OCI-LY1 (cell line): ENCODE results near the gene PPP1CA.
A peak's percentile ranks its signal among the peaks of the same experiment; 100 is the strongest.

Experiments
- H2AFZ ChIP-seq: fragments of 200-600 bp; sonication (generic), shearing (Covaris generic); 2 replicates; pipeline ENCODE4 v1.6.0; 2014; ENCODE audit warnings: antibody characterized with exemption, mild to moderate bottlenecking, low read length
- H3F3A ChIP-seq: fragments of 200-600 bp; sonication (generic), shearing (Covaris generic); 2 replicates; pipeline ENCODE4 v1.6.0; 2014; ENCODE audit warnings: mild to moderate bottlenecking, antibody characterized with exemption, low read length, moderate library complexity; ENCODE audit not compliant: insufficient read depth
- H3K27ac ChIP-seq: fragments of 200-600 bp; sonication (generic); 2 replicates; pipeline ENCODE4 v1.5.1; 2014; ENCODE audit warnings: low read length, mixed run types, mild to moderate bottlenecking, low read depth; ENCODE audit not compliant: poor library complexity, severe bottlenecking
- H3K27me3 ChIP-seq: fragments of 200-600 bp; sonication (generic); 2 replicates; pipeline ENCODE4 v1.6.0; 2014; ENCODE audit warnings: antibody characterized with exemption, mild to moderate bottlenecking, low read length, moderate library complexity; ENCODE audit not compliant: insufficient read depth
- H3K36me3 ChIP-seq: fragments of 200-600 bp; sonication (generic); 2 replicates; pipeline ENCODE4 v1.6.1; 2014; ENCODE audit warnings: mild to moderate bottlenecking, antibody characterized with exemption, low read length, moderate library complexity, mixed read lengths; ENCODE audit not compliant: insufficient read depth
- H3K4me1 ChIP-seq: fragments of 200-600 bp; sonication (generic); 2 replicates; pipeline ENCODE4 v1.5.1; 2014; ENCODE audit warnings: mild to moderate bottlenecking, low read length, moderate library complexity; ENCODE audit not compliant: insufficient read depth, severe bottlenecking
- H3K4me2 ChIP-seq: fragments of 200-600 bp; sonication (generic), shearing (Covaris generic); 2 replicates; pipeline ENCODE4 v1.6.1; 2014; ENCODE audit warnings: low read length
- H3K4me3 ChIP-seq: fragments of 200-600 bp; sonication (generic); 2 replicates; pipeline ENCODE4 v1.5.1; 2014; ENCODE audit warnings: low read length, low read depth, mild to moderate bottlenecking, mixed read lengths; ENCODE audit not compliant: poor library complexity, severe bottlenecking
- H3K79me2 ChIP-seq: fragments of 200-600 bp; shearing (Covaris generic); 2 replicates; pipeline ENCODE4 v1.6.1; 2016; ENCODE audit warnings: mixed run types, low read length, mixed read lengths; ENCODE audit not compliant: insufficient read depth
- H3K9ac ChIP-seq: fragments of 200-600 bp; sonication (generic), shearing (Covaris generic); 2 replicates; pipeline ENCODE4 v1.6.1; 2014; ENCODE audit warnings: mild to moderate bottlenecking, low read length, mixed read lengths
- H3K9me2 ChIP-seq: fragments of 200-600 bp; sonication (generic), shearing (Covaris generic); 2 replicates; pipeline ENCODE4 v1.6.1; 2014; ENCODE audit warnings: low read depth, mild to moderate bottlenecking, low read length, mixed read lengths
- H3K9me3 ChIP-seq: fragments of 200-600 bp; shearing (Covaris generic); 2 replicates; pipeline ENCODE4 v1.6.1; 2014; ENCODE audit warnings: low read length, mixed read lengths
- H4K20me1 ChIP-seq: fragments of 200-600 bp; sonication (generic), shearing (Covaris generic); 2 replicates; pipeline ENCODE4 v1.6.0; 2016; ENCODE audit warnings: mild to moderate bottlenecking, low read length; ENCODE audit not compliant: insufficient read depth
- CTCF ChIP-seq: fragments of 200-600 bp; sonication (generic), shearing (Covaris generic); IDR thresholded peaks from 2 replicates; pipeline ENCODE4 v1.5.1; 2017; ENCODE audit warnings: mild to moderate bottlenecking, antibody characterized with exemption, low read length, moderate library complexity, mixed read lengths
- EZH2 ChIP-seq: fragments of 200-600 bp; sonication (generic), shearing (Covaris generic); IDR thresholded peaks from 2 replicates; pipeline ENCODE4 v1.8.0; 2017; ENCODE audit warnings: borderline replicate concordance, mixed run types, mild to moderate bottlenecking, antibody characterized with exemption, low read length, moderate library complexity, mixed read lengths

The PPP1CA gene

DNA sequence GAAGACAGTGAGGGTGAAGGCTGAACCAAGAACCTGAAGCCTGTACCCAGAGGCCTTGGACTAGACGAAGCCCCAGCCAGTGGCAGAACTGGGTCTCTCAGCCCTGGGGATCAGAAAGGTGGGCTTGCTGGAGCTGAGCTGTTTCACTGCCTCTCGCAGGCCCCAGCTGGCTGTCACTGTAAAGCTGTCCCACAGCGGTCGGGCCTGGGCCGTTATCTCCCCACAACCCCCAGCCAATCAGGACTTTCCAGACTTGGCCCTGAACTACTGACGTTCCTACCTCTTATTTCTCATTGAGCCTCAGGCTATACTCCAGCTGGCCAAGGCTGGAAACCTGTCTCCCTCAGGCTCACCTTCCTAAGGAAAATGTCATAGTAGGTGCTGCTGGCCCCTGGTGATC is 4.1 kb downstream of the PPP1CA start:
- H3K79me2 ChIP-seq: peaks cover 9% of the 10 kb centered on the region; the same call in 1 of the 2 replicates
- no peaks in the 10 kb centered on the region for H3K9me2 ChIP-seq
- H2AFZ ChIP-seq: no peak overlapping the region
- no peak overlapping the region for H3K4me3 ChIP-seq
- peaks cover 59% of the 10 kb centered on the region for H3K36me3 ChIP-seq
- TF ChIP-seq EZH2: no peak
- no peak for TF ChIP-seq CTCF
- H3K27me3 ChIP-seq: no peaks in the 10 kb centered on the region
- no peak overlapping the region; the same call in 1 of the 2 replicates for H3K9ac ChIP-seq
- no peaks in the 10 kb centered on the region for H4K20me1 ChIP-seq
- peaks cover 59% of the 10 kb centered on the region for H3K4me1 ChIP-seq
- H3K9me3 ChIP-seq: no peaks in the 10 kb centered on the region
- peak overlapping the region; percentile 50 for H3K27ac ChIP-seq
- no peaks in the 10 kb centered on the region; the same call in 1 of the 2 replicates for H3F3A ChIP-seq
- H3K4me2 ChIP-seq: no peak overlapping the region; the same call in 1 of the 2 replicates

DNA sequence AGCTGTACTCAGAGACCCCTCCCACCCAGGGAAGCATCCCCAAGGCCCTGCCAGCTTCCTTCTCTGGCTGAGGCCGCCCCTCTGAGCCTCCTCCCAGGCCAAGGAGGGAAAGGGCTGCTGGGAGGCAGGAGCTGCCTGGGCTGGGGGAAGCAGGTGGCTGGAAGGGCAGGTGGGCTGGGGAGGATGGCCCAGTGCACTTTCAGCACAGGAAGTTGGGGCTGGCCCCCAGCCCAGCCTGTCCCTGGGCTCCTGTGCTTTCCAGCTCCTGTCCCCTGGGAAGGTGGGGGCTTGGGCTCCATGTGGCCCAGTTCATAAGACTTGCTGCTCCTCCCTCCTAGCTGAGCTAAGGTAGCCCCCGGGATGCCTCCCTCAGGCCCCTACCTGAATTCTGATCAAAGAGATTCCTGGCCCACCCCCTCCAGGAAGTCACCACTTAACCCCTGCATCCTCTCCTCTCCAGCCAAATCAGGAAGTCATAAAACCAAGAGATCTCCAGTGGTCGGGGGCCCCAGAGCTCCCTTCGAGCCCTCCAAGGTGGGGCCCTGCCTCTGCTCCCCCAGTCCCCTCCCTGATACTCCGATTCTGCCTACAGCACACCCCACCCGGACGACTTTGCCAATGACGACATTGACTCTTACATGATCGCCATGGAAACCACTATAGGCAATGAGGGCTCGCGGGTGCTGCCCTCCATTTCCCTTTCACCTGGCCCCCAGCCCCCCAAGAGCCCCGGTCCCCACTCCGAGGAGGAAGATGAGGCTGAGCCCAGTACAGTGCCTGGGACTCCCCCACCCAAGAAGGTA is 4.9 kb downstream of the PPP1CA start:
- no peak overlapping the region for H3K4me2 ChIP-seq
- H3K9ac ChIP-seq: no peak overlapping the region
- TF ChIP-seq CTCF (no peak), EZH2 (no peak)
- H3K36me3 ChIP-seq: peaks cover 59% of the 10 kb centered on the region
- H4K20me1 ChIP-seq: no peaks in the 10 kb centered on the region
- H3K27me3 ChIP-seq: no peaks in the 10 kb centered on the region
- no peak overlapping the region for H2AFZ ChIP-seq
- peaks cover 55% of the 10 kb centered on the region for H3K4me1 ChIP-seq
- H3K9me2 ChIP-seq: no peaks in the 10 kb centered on the region
- no peak overlapping the region for H3K4me3 ChIP-seq
- no peaks in the 10 kb centered on the region; the same call in 1 of the 2 replicates for H3F3A ChIP-seq
- peaks cover 9% of the 10 kb centered on the region; the same call in 1 of the 2 replicates for H3K79me2 ChIP-seq
- no peaks in the 10 kb centered on the region for H3K9me3 ChIP-seq
- H3K27ac ChIP-seq: peak overlapping the region; percentile 50

DNA sequence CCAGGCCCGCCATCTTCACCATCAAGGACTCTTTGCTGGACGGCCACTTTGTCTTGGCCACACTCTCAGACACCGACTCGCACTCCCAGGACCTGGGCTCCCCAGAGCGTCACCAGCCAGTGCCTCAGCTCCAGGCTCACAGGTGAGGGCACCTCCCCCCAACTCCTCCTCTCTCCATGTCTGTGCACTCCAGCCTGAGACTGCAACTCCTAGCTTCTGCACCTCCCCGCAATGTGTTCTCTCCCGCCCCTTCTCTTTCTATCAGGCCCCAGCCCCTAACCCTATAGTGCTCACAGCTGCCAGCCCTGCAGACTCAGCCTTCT is 5.4 kb downstream of the PPP1CA start:
- no peaks in the 10 kb centered on the region for H3K27me3 ChIP-seq
- H3K9me2 ChIP-seq: no peaks in the 10 kb centered on the region
- no peaks in the 10 kb centered on the region for H3K9me3 ChIP-seq
- TF ChIP-seq EZH2 (no peak), CTCF (no peak)
- no peak overlapping the region for H2AFZ ChIP-seq
- peaks cover 8% of the 10 kb centered on the region; the same call in 1 of the 2 replicates for H3K79me2 ChIP-seq
- H3K36me3 ChIP-seq: peaks cover 59% of the 10 kb centered on the region
- H4K20me1 ChIP-seq: no peaks in the 10 kb centered on the region
- H3K9ac ChIP-seq: no peak overlapping the region
- H3K4me1 ChIP-seq: peaks cover 58% of the 10 kb centered on the region
- H3K4me2 ChIP-seq: no peak overlapping the region
- no peak overlapping the region for H3K27ac ChIP-seq
- no peak overlapping the region for H3K4me3 ChIP-seq
- H3F3A ChIP-seq: no peaks in the 10 kb centered on the region; the same call in 1 of the 2 replicates
